OCI-LY3 (cell line): ENCODE results near the gene HMGN3.

ENCODE experiments used
- CTCF ChIP-seq: fragments of 200-600, 300-600 bp; sonication (generic); IDR thresholded peaks from 2 replicates; pipeline ENCODE4 v1.5.1; 2014; ENCODE audit warnings: antibody characterized with exemption, low read length, low read depth
- EZH2phosphoT487 ChIP-seq: fragments of 200-600 bp; shearing (Covaris generic); IDR thresholded peaks from 2 replicates; pipeline ENCODE4 v1.6.1; 2018; ENCODE audit warnings: antibody characterized with exemption, mixed run types, low read depth

GRCh38 chr6:79167931-79168694 is 66.4 kb downstream of the HMGN3 start:
- TF ChIP-seq CTCF = no peak
- no peak for TF ChIP-seq EZH2phosphoT487
